GM19099 (cell line): ENCODE measurements around the gene CDKN1C.
A peak's percentile ranks its signal among the peaks of the same experiment; 100 is the strongest.

Experiments
- POLR2A ChIP-seq: IDR thresholded peaks from 3 replicates; pipeline ENCODE4 v1.6.1; 2011; ENCODE audit warnings: low read depth; ENCODE audit not compliant: insufficient read length; ENCODE audit errors: extremely low read depth

The CDKN1C gene

DNA sequence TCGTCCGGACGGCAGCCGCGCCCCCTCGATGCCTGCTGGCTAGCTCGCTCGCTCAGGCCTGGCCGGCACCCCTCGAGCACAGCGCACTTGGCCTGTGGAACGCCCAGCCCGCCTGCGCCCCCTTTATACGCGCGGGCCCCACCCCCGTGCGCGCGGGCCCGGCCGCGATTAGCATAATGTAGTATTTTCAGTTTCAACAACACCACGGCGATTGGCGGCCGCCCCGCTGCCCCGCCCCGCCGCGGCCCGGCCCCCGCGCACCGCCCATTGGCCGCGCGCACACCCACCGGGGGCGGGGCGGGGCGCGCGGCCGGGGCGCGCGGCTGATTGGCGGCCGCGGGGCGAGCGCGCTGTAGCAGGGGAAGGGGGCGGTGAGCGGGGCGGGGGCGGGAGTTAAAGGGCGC lies at the start of gene CDKN1C:
Gene CDKN1C (minus strand): TSS at position 98 of the 404 bp plus-strand sequence. CDS start 319 bp downstream, outside the sequence.
- no peak for TF ChIP-seq POLR2A

DNA sequence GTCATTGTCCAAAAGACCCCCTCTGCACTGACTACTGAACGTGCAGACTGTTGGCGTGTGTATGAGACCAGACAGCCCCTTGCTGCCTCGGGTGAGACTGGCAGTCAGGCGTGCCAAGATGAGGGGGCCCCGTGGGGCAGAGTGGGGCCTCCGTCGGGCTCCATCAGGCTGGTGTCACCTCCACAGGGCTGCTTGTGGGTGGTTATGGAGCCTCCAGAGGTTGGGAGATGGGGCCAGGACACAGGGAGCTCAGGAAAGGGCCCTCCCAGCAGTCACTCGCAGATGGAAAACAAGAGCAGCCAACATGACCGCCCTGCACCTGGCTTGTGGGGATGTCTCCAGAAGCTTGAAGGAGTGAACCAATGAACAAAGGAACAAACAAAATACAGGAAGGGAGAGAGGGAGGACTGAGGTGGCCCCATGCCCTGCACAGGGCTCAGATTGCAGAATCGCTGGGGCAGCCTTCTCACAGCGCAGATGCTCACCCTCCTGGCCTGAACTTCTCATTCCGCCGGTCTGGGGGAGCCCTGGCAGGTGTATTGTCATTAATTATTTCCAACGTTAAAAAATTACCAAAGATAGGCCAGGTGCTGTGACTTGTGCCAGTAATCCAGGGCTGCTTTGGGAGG lies 49.1 kb upstream of the CDKN1C start:
- no peak for TF ChIP-seq POLR2A

- no peak for TF ChIP-seq POLR2A
Observed at GRCh38 chr11:2934021-2934550, 48.5 kb upstream of the CDKN1C start.

- no peak for TF ChIP-seq POLR2A
Observed at GRCh38 chr11:2933375-2934020, 47.9 kb upstream of the CDKN1C start.

DNA sequence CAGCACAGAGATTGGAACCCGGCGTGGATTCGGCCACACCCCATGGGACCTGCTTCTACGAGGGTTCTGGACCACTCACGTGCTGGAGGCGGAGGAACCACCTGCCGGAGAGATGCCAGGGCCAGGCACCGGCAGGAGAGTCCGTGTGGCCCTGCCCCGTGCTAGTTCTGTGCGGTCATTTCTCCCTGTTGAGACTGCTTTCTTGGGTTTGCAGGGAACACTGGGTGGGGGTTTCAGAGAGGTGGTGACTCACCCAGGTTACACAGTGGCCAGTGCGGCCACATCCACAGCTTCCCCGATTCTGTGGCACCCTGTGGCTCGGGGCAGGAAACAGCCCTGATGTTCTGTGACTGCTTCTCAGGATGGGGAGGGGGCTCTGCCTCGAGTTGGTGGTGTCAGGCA lies 47.3 kb upstream of the CDKN1C start:
- TF ChIP-seq POLR2A: no peak

DNA sequence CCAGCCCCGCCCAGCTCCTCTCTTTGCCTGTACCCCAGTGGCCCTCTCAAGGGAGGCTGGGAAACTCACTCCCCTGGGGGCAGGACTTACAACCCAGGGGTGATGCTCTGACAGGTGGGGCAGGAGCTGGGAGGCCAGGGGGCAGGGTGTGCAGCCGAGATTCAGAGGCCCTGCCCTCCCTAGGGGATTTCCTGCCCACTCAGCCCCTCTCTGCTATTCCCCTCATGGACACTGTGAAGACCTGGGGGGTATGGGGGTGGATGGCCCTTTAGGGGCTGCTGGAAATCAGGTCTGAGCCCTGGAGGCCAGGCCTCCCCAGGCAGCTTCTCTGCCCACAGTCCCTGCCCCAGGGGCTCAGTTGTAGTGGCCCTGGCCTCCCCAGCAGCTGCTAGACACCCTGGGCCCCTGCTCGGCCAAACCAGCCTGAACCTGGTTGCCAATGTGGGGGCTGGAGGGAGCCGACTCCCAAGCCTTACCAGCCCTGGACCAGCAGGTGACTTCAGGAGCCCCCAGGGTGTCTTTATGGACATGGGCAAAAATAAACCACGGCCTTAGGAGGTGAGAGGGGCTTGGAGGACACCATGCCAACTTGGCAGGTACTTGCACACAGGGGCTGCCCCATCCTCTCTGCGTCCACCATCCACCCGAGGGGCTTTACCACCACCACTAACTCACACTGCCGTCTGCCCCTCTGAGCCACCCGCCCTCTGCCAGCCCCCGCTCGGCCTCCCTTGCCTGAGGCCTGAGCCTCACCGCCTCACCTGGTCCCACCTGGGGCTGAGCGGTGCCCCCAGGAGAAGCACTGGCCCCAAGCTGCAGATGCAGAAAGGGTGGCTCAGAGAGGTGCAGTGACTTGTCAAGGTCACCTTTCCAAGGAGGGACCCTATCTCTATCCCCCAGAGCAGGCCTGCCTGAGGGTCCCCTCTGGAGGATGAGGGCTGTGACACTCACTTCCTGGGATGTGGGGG lies 46.5 kb upstream of the CDKN1C start:
- TF ChIP-seq POLR2A: no peak

DNA sequence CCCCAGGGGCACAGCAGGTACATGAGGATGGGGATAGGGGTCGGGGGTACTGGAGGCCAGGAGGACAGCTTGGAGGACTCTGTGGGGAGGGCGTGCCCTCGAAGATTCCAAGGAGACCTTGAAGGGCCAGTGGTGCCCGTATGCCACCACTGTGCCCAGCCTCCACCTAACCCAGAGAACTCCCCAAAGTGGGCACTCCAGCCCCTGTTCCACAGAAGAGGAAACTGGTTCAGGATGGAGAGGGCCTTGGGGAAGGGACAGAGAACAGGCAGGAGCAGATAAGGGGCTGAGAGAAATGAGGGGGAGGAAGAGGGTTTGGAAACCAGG lies 45.8 kb upstream of the CDKN1C start:
- no peak for TF ChIP-seq POLR2A

GRCh38 chr11:2930704-2931419 lies 45.3 kb upstream of the CDKN1C start:
- no peak for TF ChIP-seq POLR2A

GRCh38 chr11:2929950-2930703 lies 44.6 kb upstream of the CDKN1C start:
- no peak for TF ChIP-seq POLR2A

DNA sequence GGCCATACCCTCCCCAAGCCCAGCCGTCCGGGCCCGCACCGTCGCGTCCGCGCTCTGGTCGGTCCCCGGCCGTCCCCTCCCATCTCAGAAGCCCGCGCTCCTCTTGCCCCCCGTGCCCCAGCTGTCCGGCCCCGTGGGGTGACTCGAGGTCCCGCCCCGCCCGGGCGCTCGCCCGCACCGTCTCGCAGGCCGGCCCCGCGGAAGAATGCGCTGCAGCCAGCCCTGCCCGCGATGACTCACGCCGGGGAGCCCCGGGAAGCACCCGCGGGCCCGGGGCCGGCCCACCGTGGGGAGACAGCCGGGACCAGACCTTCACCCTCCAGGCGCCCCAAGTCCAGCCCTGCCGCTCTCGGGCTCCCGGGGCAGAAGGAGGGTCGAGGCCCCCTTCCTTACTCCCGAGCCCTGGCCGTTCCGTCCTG lies 44.0 kb upstream of the CDKN1C start:
- TF ChIP-seq POLR2A: no peak

DNA sequence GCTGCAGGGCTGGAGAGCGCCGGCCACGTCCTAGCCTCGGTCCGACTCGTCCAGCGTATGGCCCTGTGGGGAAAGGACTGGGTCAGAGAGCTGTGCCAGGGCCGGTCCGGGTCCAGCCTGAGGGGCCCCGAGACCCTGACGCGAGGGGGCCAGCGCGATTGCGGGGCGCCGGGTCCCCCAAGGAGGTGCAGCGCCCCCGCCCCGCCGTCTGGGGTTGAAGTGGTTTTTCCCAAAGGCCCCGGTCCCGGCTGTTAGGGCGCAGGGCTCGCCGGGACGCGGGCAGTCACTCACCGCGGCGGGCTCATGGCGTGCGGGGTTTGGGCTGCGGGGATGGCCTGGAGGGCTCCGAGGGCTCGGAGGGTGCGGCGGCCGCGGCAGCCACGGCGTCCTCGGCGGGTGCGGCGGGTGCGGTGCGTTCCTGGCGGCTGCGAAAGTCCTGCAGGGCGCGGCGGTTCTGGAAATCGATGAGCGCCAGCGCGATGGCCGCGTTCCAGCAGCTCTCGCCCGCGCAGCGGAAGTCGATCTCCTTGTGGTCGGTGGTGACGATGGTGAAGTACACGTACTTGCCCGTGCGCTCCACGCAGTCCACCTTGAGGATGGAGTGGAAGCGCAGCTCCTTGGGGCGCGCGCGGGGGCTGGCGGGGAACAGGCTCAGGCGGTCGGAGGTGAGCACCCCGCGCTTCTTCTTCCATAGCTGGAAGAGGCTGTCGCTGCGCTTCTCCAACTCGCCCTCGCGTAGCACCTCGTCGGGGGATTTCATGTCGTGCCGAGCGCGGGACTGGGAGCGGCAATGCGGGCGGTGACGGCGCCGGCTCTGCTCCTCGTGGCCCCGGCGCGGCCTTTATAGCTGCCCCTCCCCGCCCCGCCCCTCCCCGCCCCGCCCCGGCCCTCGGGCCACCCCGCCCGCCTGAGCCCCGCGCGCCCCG lies 43.3 kb upstream of the CDKN1C start, which contains the start of gene PHLDA2:
Gene PHLDA2 (minus strand): TSS at position 816 of the 926 bp plus-strand sequence. CDS start 56 bp downstream, at position 760.
- peak; percentile 59 for TF ChIP-seq POLR2A

DNA sequence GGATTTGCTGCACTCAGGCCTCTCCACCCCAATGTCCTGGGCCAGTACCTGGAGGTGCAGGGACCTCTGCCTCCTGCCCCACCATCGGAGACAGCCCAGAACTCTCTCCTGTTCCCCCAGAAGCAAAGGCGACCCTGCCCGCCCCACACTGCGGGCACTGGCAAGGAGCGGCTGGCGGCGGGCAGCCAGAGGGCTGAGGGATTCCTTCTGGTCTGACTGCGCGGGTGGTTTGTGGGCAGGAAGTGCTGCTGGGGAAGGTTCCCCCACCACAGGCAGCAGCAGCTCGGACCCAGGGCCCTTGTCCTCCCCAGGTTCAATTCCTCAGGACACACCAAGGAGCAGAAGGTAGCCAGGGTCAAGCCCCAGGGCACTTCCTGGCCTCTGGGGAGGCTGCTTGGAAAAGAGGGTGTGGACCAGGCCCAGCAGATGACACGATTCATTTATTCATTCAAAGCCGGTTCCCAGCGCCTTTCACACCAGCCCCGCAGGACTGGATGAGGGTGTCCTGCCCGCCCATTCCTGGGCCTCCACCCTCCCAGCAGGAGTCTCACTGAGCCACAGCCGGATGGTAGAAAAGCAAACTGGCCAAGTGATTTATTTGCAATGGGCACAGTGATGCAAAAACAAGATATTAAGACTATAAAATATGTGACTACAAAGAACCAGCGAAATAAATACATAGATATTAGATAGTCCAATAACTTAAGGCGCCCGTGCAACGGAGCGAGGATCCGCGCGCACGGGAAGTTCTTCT lies 42.5 kb upstream of the CDKN1C start:
- no peak for TF ChIP-seq POLR2A
